OCI-LY7 (cell line): ENCODE measurements around the gene CFAP100. TPM values are rescaled to one million over a fixed set of nuclear protein-coding genes. Genes with fewer than 3 reads are reported as not detected.

Source experiments
- BruUV-seq: library from RNA; stranded (reverse); fragments of 400-500 nt; replicated peaks from 2 replicates; lab custom pipeline; 2021; lab: Mats Ljungman, UMichigan
- CTCF ChIA-PET: fragments of 300-600 bp; sonication (Branson Sonifier 250); formaldehyde crosslinking; loops from one replicate; lab custom pipeline; 2022; ENCODE audit warnings: antibody characterized with exemption; ENCODE audit not compliant: unreplicated experiment; lab: Charles Lee
- POLR2A ChIA-PET: fragments of 300-600 bp; sonication (Branson Sonifier 250); formaldehyde crosslinking; loops from one replicate; lab custom pipeline; 2022; ENCODE audit warnings: antibody characterized with exemption; lab: Charles Lee
- DNase-seq: peaks from one replicate; pipeline ENCODE4 v3.0.0-alpha.2; 2015; ENCODE audit warnings: low spot score
- H2AFZ ChIP-seq: fragments of 200-600 bp; sonication (generic), shearing (Covaris generic); 2 replicates; pipeline ENCODE4 v1.6.1; 2014; ENCODE audit warnings: mild to moderate bottlenecking, antibody characterized with exemption, low read length, moderate library complexity
- H3K27ac ChIP-seq: fragments of 200-600 bp; sonication (generic); 2 replicates; pipeline ENCODE4 v1.5.1; 2014; ENCODE audit warnings: mixed run types, low read depth, mild to moderate bottlenecking, moderate library complexity, low read length, inconsistent platforms; ENCODE audit not compliant: poor library complexity, severe bottlenecking
- H3K36me3 ChIP-seq: fragments of 200-600 bp; sonication (generic); 2 replicates; pipeline ENCODE4 v1.6.1; 2014; ENCODE audit warnings: mild to moderate bottlenecking, antibody characterized with exemption, low read length, moderate library complexity, mixed read lengths; ENCODE audit not compliant: insufficient read depth
- H3K4me1 ChIP-seq: fragments of 200-600 bp; sonication (generic); 2 replicates; pipeline ENCODE4 v1.5.1; 2014; ENCODE audit warnings: mild to moderate bottlenecking, low read length; ENCODE audit not compliant: insufficient read depth, poor library complexity, severe bottlenecking
- H3K4me2 ChIP-seq: fragments of 200-600 bp; sonication (generic); 2 replicates; pipeline ENCODE4 v1.6.1; 2014; ENCODE audit warnings: mild to moderate bottlenecking, low read length
- H3K4me3 ChIP-seq: fragments of 200-600 bp; sonication (generic); 2 replicates; pipeline ENCODE4 v1.5.1; 2014; ENCODE audit warnings: mild to moderate bottlenecking, low read depth, low read length; ENCODE audit not compliant: poor library complexity, severe bottlenecking
- H3K79me2 ChIP-seq: fragments of 200-600 bp; sonication (generic); 2 replicates; pipeline ENCODE4 v1.6.1; 2016; ENCODE audit warnings: low read depth, mild to moderate bottlenecking, low read length, moderate library complexity, mixed read lengths; ENCODE audit not compliant: insufficient read depth
- H3K9me2 ChIP-seq: fragments of 200-600 bp; sonication (generic); 2 replicates; pipeline ENCODE4 v1.6.1; 2016; ENCODE audit warnings: mild to moderate bottlenecking, low read length, mixed read lengths; ENCODE audit not compliant: insufficient read depth
- H3K9me3 ChIP-seq: fragments of 200-600 bp; sonication (generic); 2 replicates; pipeline ENCODE4 v1.6.1; 2014; ENCODE audit warnings: mild to moderate bottlenecking, mixed run types, low read length, mixed read lengths
- H4K20me1 ChIP-seq: fragments of 200-600 bp; sonication (generic); 2 replicates; pipeline ENCODE4 v1.6.1; 2014; ENCODE audit warnings: mild to moderate bottlenecking, antibody characterized with exemption, low read length, moderate library complexity, mixed read lengths; ENCODE audit not compliant: insufficient read depth
- CTCF ChIP-seq: fragments of 200-600 bp; sonication (generic); conservative IDR thresholded peaks from 2 replicates; pipeline ENCODE4 v1.5.1; 2014; ENCODE audit warnings: mild to moderate bottlenecking, antibody characterized with exemption, low read length, moderate library complexity, mixed read lengths
- EZH2phosphoT487 ChIP-seq: fragments of 200-600 bp; sonication (generic); IDR thresholded peaks from 2 replicates; pipeline ENCODE4 v1.6.1; 2018; ENCODE audit warnings: low read depth, borderline replicate concordance, mild to moderate bottlenecking, mixed run types, antibody characterized with exemption, low read length, moderate library complexity, mixed read lengths
- intact Hi-C: fragments of 100-400 bp; cut with micrococcal nuclease; formaldehyde crosslinking; loops from one replicate; pipeline ENCODE4 v1.10.0; 2022; ENCODE audit not compliant: unreplicated experiment
- total RNA-seq, 2 experiments: library from RNA; depleted of rRNA in 1 of 2; stranded (reverse); fragments of >200 nt in 1 of 2; shearing (Covaris generic) in 1 of 2; gene quantifications; 2 replicates each; pipeline ENCODE4 v1.2.3, GENCODE V29; 2014 to 2022

CFAP100 gene
- total RNA-seq, 2 experiments from 2014 or later: not detected

- TF ChIP-seq CTCF (no peak), EZH2phosphoT487 (no peak)
- no peaks in the 10 kb centered on the region for H3K79me2 ChIP-seq
- no peak for DNase-seq
- H3K4me1 ChIP-seq: no peaks in the 10 kb centered on the region
- no peak overlapping the region for H3K4me2 ChIP-seq
- ChIA-PET CTCF (no interaction called here), POLR2A (no interaction called here)
- H3K27ac ChIP-seq: no peak overlapping the region
- H3K9me2 ChIP-seq: no peaks in the 10 kb centered on the region
- no peaks in the 10 kb centered on the region for H3K36me3 ChIP-seq
- H4K20me1 ChIP-seq: no peaks in the 10 kb centered on the region
- H3K4me3 ChIP-seq: no peak overlapping the region
- H3K9me3 ChIP-seq: 0 out of 2 replicates have a peak, but pooled peaks cover 7% of the 10 kb centered on the region
- BruUV-seq: no TSS peak
- H2AFZ ChIP-seq: no peak overlapping the region
- intact Hi-C loops: no loop called here
Measured at GRCh38 chr3:126422571-126423091, 27.9 kb downstream of the CFAP100 start.

- DNase-seq: no peak
- BruUV-seq: no TSS peak
Measured at GRCh38 chr3:126423191-126424038, 28.7 kb downstream of the CFAP100 start.

More at GRCh38 chr3:126423191-126424038, 28.7 kb downstream of the CFAP100 start:
- 0 out of 2 replicates have a peak, but pooled peaks cover 7% of the 10 kb centered on the region for H3K9me3 ChIP-seq
- no peaks in the 10 kb centered on the region for H4K20me1 ChIP-seq
- no peak overlapping the region for H3K4me2 ChIP-seq
- TF ChIP-seq EZH2phosphoT487 (no peak), CTCF (no peak)
- H3K4me3 ChIP-seq: no peak overlapping the region
- no peaks in the 10 kb centered on the region for H3K4me1 ChIP-seq
- no peak overlapping the region for H3K27ac ChIP-seq
- no peaks in the 10 kb centered on the region for H3K79me2 ChIP-seq
- no peaks in the 10 kb centered on the region for H3K36me3 ChIP-seq
- H3K9me2 ChIP-seq: no peaks in the 10 kb centered on the region
- CTCF ChIA-PET: no interaction called here
- no peak overlapping the region for H2AFZ ChIP-seq
- intact Hi-C loops: no loop called here
- POLR2A ChIA-PET: no interaction called here
